Activated naive CD4-positive, alpha-beta T cell treated with anti-CD3 and anti-CD28 coated beads, Interleukin-2, amount 10 ng/mL, durations not matched to agents 7 days and 5 days (primary cell): ENCODE results near the gene SNX32.
"Not testable (repeated sequence)": the region's sequence is repeated elsewhere in the genome, so short reads cannot be mapped to it uniquely, and the experiment has no call there.

ENCODE experiments used
- CTCF ChIA-PET: fragments of 350-600 bp; sonication (Branson Sonifier 250); formaldehyde crosslinking; loops from one replicate; lab custom pipeline; 2021; ENCODE audit warnings: antibody characterized with exemption; lab: Charles Lee
- DNase-seq: peaks from one replicate; pipeline ENCODE4 v3.0.0-alpha.2; 2020
- H3K27ac Mint-ChIP-seq: one replicate; pipeline ENCODE4 v1.8.0; 2021; ENCODE audit warnings: mild to moderate bottlenecking, moderate library complexity, mixed read lengths
- H3K27me3 Mint-ChIP-seq: one replicate; pipeline ENCODE4 v1.8.0; 2021; ENCODE audit warnings: mild to moderate bottlenecking, mixed read lengths
- H3K36me3 Mint-ChIP-seq: one replicate; pipeline ENCODE4 v1.8.0; 2021; ENCODE audit warnings: mixed read lengths
- H3K4me1 Mint-ChIP-seq: one replicate; pipeline ENCODE4 v1.8.0; 2021; ENCODE audit warnings: mixed read lengths
- H3K4me3 Mint-ChIP-seq: one replicate; pipeline ENCODE4 v1.8.0; 2021; ENCODE audit warnings: mild to moderate bottlenecking, moderate library complexity, mixed read lengths
- H3K9me3 Mint-ChIP-seq: one replicate; pipeline ENCODE4 v1.8.0; 2021; ENCODE audit warnings: mixed read lengths

SNX32 gene

GRCh38 chr11:65826984-65827735 lies 6.6 kb upstream of the SNX32 start:
- no peak for DNase-seq
- CTCF ChIA-PET = interaction anchor here (1.1 to 3.2 kb wide), 5 partner anchors 8 to 122 kb away, joined by 3 to 20 read pairs (median 3); no protein-coding TSS in a partner anchor
- H3K27ac Mint-ChIP-seq = no peak overlapping the region

DNA sequence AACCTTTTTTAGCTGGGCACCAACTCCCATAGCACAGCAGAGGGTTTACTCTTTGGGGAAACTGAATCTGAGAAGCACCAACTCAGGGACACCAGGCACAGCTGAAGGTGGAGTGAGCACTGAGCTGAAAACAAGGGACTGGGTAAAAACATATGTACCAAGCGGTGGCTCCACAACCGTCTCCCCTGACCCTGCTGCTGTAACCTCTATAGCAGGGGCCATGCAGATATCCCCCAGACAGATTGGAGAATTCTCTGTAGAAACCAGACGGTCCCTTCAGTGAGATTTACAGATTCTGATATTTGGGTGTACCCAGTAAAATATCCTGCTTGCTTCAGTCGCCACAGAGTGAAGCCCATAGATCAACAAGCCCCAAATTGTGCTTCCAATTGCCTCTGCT lies 4.3 kb upstream of the SNX32 start:
- H3K9me3 Mint-ChIP-seq = no peaks in the 10 kb centered on the region
- H3K4me3 Mint-ChIP-seq = no peak overlapping the region
- H3K36me3 Mint-ChIP-seq = peaks cover 4% of the 10 kb centered on the region
- DNase-seq = no peak
- H3K27ac Mint-ChIP-seq = no peak overlapping the region
- peaks cover 20% of the 10 kb centered on the region for H3K27me3 Mint-ChIP-seq
- CTCF ChIA-PET = interaction anchor here (0.9 to 3.2 kb wide), 3 partner anchors 10 to 215 kb away, joined by 3 to 20 read pairs (median 3); no protein-coding TSS in a partner anchor
- peaks cover 18% of the 10 kb centered on the region for H3K4me1 Mint-ChIP-seq

More at GRCh38 chr11:65826984-65827735, 6.6 kb upstream of the SNX32 start:
- no peaks in the 10 kb centered on the region for H3K36me3 Mint-ChIP-seq
- no peaks in the 10 kb centered on the region for H3K9me3 Mint-ChIP-seq
- no peak overlapping the region for H3K4me3 Mint-ChIP-seq
- H3K27me3 Mint-ChIP-seq = peaks cover 20% of the 10 kb centered on the region
- H3K4me1 Mint-ChIP-seq = peaks cover 12% of the 10 kb centered on the region

- not testable (repeated sequence) for H3K36me3 Mint-ChIP-seq, H3K27ac Mint-ChIP-seq, DNase-seq, H3K9me3 Mint-ChIP-seq
- Mint-ChIP-seq H3K27me3 (peaks cover 21% of the 10 kb centered on the region), H3K4me3 (peak overlapping the region; percentile 2), H3K4me1 (peaks cover 18% of the 10 kb centered on the region)
- CTCF ChIA-PET = interaction anchor here (0.9 to 2.6 kb wide), 4 partner anchors 14 to 121 kb away, joined by 3 to 15 read pairs (median 4); partner anchors contain the start of gene KAT5
Observed at GRCh38 chr11:65832231-65832630, 1.5 kb upstream of the SNX32 start.

GRCh38 chr11:65834202-65834601 lies 439 bp downstream of the SNX32 start:
- peaks cover 4% of the 10 kb centered on the region for H3K36me3 Mint-ChIP-seq
- H3K4me1 Mint-ChIP-seq = peaks cover 9% of the 10 kb centered on the region
- peaks cover 20% of the 10 kb centered on the region for H3K27me3 Mint-ChIP-seq
- H3K4me3 Mint-ChIP-seq = no peak overlapping the region
- no peaks in the 10 kb centered on the region for H3K9me3 Mint-ChIP-seq
- DNase-seq = no peak
- CTCF ChIA-PET = interaction anchor here (2.6 kb wide), 1 partner anchor 55 kb away, joined by 15 read pairs; no protein-coding TSS in a partner anchor
- H3K27ac Mint-ChIP-seq = no peak overlapping the region

GRCh38 chr11:65842144-65842543 lies 8.4 kb downstream of the SNX32 start:
- H3K9me3 Mint-ChIP-seq = no peaks in the 10 kb centered on the region
- H3K27ac Mint-ChIP-seq = no peak overlapping the region
- peaks cover 13% of the 10 kb centered on the region for H3K27me3 Mint-ChIP-seq
- H3K4me3 Mint-ChIP-seq = no peak overlapping the region
- H3K4me1 Mint-ChIP-seq = no peaks in the 10 kb centered on the region
- no peak for DNase-seq
- CTCF ChIA-PET = interaction anchor here (1.0 kb wide), 1 partner anchor 10 kb away, joined by 5 read pairs; no protein-coding TSS in a partner anchor
- no peaks in the 10 kb centered on the region for H3K36me3 Mint-ChIP-seq

GRCh38 chr11:65843811-65844210 lies 10.0 kb downstream of the SNX32 start:
- DNase-seq = no peak
- H3K27me3 Mint-ChIP-seq = peaks cover 13% of the 10 kb centered on the region
- no peaks in the 10 kb centered on the region for H3K9me3 Mint-ChIP-seq
- no peaks in the 10 kb centered on the region for H3K36me3 Mint-ChIP-seq
- H3K4me3 Mint-ChIP-seq = no peak overlapping the region
- CTCF ChIA-PET = interaction anchor here (0.9 kb wide), 1 partner anchor 8 kb away, joined by 4 read pairs; no protein-coding TSS in a partner anchor
- no peaks in the 10 kb centered on the region for H3K4me1 Mint-ChIP-seq
- H3K27ac Mint-ChIP-seq = no peak overlapping the region

DNA sequence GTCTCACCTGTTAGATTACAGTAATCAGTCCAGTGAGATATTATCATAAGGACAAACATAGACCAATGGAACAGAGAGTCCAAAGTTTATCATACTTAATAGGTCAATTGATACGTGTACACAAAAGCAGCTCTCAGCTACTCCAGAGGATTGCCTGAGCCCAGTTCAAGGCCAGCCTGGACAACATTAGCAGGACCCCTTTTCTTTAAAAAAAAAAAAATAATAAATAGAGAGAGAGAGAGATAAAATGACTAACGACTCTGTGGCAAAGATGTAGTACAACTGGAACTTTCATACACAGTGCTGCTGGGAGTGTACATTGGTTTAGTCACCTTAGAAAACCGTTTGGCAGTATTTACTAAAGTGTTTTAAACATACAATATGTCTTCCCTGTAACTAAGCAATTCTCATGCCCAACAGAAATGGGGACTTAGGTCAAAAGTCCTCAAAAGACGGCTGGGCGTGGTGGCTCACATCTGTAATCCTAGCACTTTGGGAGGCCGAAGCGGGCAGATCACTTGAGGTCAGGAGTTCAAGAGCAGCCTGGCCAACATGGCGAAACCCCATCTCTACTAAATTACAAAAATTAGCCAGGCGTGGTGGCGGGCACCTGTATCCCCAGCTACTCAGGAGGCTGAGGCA lies 10.6 kb downstream of the SNX32 start:
- no peaks in the 10 kb centered on the region for H3K36me3 Mint-ChIP-seq
- H3K27ac Mint-ChIP-seq = no peak overlapping the region
- DNase-seq = no peak
- CTCF ChIA-PET = no interaction called here
- H3K9me3 Mint-ChIP-seq = no peaks in the 10 kb centered on the region
- H3K4me1 Mint-ChIP-seq = no peaks in the 10 kb centered on the region
- peaks cover 13% of the 10 kb centered on the region for H3K27me3 Mint-ChIP-seq
- H3K4me3 Mint-ChIP-seq = no peak overlapping the region

- Mint-ChIP-seq H3K4me3 (no peak overlapping the region), H3K36me3 (peaks cover 20% of the 10 kb centered on the region), H3K4me1 (peaks cover 3% of the 10 kb centered on the region), H3K27me3 (peaks cover 13% of the 10 kb centered on the region), H3K27ac (no peak overlapping the region), H3K9me3 (peaks cover 6% of the 10 kb centered on the region)
- CTCF ChIA-PET = interaction anchor here (0.7 kb wide), 1 partner anchor 1114 kb away, joined by 3 read pairs; no protein-coding TSS in a partner anchor
- no peak for DNase-seq
Observed at GRCh38 chr11:65847746-65848145, 14.0 kb downstream of the SNX32 start.

GRCh38 chr11:65848693-65849092 lies 14.9 kb downstream of the SNX32 start:
- not testable (repeated sequence) for H3K9me3 Mint-ChIP-seq, DNase-seq, H3K4me3 Mint-ChIP-seq, H3K27ac Mint-ChIP-seq, H3K4me1 Mint-ChIP-seq
- peaks cover 13% of the 10 kb centered on the region for H3K27me3 Mint-ChIP-seq
- peaks cover 26% of the 10 kb centered on the region for H3K36me3 Mint-ChIP-seq
- CTCF ChIA-PET = interaction anchor here (1.3 to 1.4 kb wide), 2 partner anchors 36 to 174 kb away, joined by 3 to 7 read pairs; no protein-coding TSS in a partner anchor

- peaks cover 16% of the 10 kb centered on the region for H3K4me1 Mint-ChIP-seq
- peaks cover 33% of the 10 kb centered on the region for H3K36me3 Mint-ChIP-seq
- peaks cover 13% of the 10 kb centered on the region for H3K27me3 Mint-ChIP-seq
- no peak overlapping the region for H3K4me3 Mint-ChIP-seq
- peaks cover 6% of the 10 kb centered on the region for H3K9me3 Mint-ChIP-seq
- H3K27ac Mint-ChIP-seq = no peak overlapping the region
- CTCF ChIA-PET = interaction anchor here (0.6 to 1.4 kb wide), 6 partner anchors 10 to 604 kb away, joined by 3 to 7 read pairs (median 3); no protein-coding TSS in a partner anchor
- DNase-seq = no peak
Observed at GRCh38 chr11:65849366-65849765, 15.6 kb downstream of the SNX32 start.

- H3K4me3 Mint-ChIP-seq = no peak overlapping the region
- CTCF ChIA-PET = interaction anchor here (0.6 to 1.4 kb wide), 5 partner anchors 10 to 604 kb away, joined by 3 read pairs; no protein-coding TSS in a partner anchor
- peaks cover 37% of the 10 kb centered on the region for H3K36me3 Mint-ChIP-seq
- peaks cover 13% of the 10 kb centered on the region for H3K27me3 Mint-ChIP-seq
- DNase-seq = no peak
- peaks cover 6% of the 10 kb centered on the region for H3K9me3 Mint-ChIP-seq
- H3K4me1 Mint-ChIP-seq = peaks cover 20% of the 10 kb centered on the region
- no peak overlapping the region for H3K27ac Mint-ChIP-seq
Observed at GRCh38 chr11:65849771-65850216, 16.0 kb downstream of the SNX32 start.

DNA sequence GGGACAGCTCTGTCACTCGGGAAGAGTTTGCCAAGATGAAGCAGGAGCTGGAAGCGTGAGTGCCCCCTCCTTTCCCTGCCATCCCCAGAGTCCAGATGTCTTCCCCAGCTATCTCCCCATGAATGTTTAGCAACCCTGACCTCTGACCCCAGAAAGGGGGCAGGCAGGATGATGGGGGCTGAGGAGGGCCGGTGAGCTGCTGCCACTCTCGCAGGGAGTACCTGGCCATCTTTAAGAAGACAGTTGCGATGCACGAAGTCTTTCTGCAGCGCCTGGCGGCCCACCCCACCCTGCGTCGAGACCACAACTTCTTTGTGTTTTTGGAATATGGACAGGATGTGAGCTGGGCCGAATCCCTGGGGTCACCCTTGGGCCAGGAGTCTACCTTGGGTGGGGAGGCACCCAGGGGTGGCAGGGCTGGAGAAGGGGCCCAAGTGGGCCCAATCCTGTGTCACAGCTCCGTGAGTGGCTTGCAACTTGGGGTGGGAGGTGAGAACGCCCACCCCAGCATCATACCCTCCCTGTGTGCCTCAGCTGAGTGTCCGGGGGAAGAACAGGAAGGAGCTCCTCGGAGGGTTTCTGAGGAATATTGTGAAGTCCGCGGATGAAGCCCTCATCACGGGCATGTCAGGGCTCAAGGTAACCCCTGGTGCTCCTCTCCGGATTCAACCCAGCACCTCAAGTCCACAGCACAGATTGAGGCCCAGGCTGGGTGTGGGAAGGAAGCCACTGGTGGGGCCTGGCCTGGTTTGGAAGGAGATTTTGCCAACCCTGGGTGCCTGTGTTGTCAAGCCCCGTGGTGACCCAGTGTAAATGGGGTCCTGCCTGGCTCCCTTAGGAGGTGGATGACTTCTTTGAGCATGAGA lies 16.7 kb downstream of the SNX32 start:
- CTCF ChIA-PET = interaction anchor here (0.7 to 1.6 kb wide), 7 partner anchors 11 to 172 kb away, joined by 3 to 4 read pairs (median 3); no protein-coding TSS in a partner anchor
- H3K4me1 Mint-ChIP-seq = peaks cover 25% of the 10 kb centered on the region
- H3K4me3 Mint-ChIP-seq = no peak overlapping the region
- peaks cover 41% of the 10 kb centered on the region for H3K36me3 Mint-ChIP-seq
- peaks cover 13% of the 10 kb centered on the region for H3K27me3 Mint-ChIP-seq
- peaks cover 6% of the 10 kb centered on the region for H3K9me3 Mint-ChIP-seq
- no peak for DNase-seq
- H3K27ac Mint-ChIP-seq = peak overlapping the region; percentile 24

DNA sequence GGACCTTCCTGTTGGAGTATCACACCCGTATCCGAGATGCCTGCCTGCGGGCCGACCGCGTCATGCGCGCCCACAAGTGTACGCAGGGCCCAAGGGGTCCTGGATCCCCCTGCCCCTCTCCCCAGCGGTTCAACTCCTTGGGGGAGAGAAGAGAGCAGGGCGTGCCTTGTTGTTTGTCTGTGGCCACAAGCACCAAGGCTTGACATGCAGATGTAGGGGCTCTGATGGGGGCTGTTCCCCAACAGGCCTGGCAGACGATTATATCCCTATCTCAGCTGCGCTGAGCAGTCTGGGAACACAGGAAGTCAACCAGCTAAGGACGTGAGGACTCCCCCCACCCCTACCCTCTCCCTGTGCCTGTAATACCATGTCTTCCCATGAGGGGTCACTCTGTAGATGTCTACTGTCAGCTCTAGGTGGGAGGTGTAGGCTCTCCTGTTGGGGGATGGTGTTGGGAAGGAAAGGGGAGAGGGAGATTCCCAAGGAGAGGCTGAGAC lies 17.4 kb downstream of the SNX32 start:
- peaks cover 6% of the 10 kb centered on the region for H3K9me3 Mint-ChIP-seq
- DNase-seq = no peak
- H3K27ac Mint-ChIP-seq = peak overlapping the region; percentile 56
- CTCF ChIA-PET = interaction anchor here (0.6 to 1.6 kb wide), 9 partner anchors 8 to 179 kb away, joined by 3 to 5 read pairs (median 3); partner anchors contain the start of gene MUS81
- H3K4me3 Mint-ChIP-seq = no peak overlapping the region
- H3K27me3 Mint-ChIP-seq = peaks cover 13% of the 10 kb centered on the region
- H3K36me3 Mint-ChIP-seq = peaks cover 48% of the 10 kb centered on the region
- H3K4me1 Mint-ChIP-seq = peaks cover 31% of the 10 kb centered on the region
